CD4-positive, alpha-beta T cell treated with Interleukin-6 at 100 ng/mL for 8 hours (primary cell): ENCODE results near the gene S100P.

Source experiments
- DNase-seq: peaks from one replicate; pipeline ENCODE4 v3.0.0-alpha.2; 2020; ENCODE audit warnings: mixed read lengths, low spot score

The S100P gene

DNA sequence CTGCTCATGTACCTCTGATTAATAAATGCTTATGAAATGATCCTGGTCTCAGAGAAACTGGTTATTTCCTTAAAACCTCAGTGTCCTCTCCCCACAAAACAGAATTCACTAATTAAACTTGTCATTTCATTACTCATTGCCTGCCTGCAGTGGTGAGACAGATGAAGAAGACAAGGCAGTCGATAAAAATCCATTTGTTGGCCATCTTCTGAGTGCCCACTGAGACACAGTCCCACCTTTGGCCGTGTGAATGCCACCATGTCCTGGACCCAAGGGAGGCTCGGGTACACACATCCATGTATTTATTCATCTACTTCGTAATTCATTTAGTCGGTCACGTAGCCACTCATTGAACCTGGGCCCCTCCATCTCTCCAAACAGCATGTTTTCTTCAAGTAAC lies 3.5 kb downstream of the S100P start:
- no peak for DNase-seq

DNA sequence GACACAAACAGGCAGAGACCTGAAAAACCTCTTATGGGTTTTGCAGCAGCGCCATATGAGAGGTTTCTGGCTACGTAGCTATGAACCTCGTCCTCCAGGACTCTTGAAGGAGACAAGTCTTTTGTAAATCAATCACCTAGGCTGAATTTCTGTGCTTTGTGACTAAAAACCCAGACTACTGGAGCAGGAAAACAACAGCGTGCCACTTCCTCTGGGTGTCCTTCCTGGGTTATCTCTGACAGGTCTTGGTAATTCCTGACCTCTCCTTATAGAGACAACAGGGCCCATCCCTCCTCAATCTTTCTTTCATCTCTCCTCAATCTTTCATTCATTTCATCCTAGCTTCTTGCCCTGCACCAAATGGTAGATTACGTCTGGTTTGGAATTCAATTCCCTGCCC lies 5.7 kb downstream of the S100P start:
- DNase-seq, result no peak

DNA sequence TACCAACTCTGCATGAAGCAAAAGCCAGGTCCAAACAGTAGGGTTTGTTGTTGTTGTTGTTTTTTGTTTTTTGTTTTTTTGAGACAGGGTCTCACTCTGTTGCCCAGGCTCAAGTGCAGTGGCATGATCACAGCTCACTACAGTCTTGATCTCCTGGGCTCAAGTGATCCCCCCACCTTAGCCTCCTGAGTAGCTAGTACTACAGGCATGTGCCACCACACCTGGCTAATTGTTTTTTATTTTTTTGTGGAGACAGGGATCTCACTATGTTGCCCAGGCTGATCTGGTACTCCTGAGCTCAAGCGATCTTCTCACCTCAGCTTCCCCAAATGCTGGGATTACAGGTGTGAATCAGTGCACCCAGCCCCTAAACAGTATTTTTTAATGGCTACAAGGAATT lies 6.2 kb downstream of the S100P start:
- no peak for DNase-seq

DNA sequence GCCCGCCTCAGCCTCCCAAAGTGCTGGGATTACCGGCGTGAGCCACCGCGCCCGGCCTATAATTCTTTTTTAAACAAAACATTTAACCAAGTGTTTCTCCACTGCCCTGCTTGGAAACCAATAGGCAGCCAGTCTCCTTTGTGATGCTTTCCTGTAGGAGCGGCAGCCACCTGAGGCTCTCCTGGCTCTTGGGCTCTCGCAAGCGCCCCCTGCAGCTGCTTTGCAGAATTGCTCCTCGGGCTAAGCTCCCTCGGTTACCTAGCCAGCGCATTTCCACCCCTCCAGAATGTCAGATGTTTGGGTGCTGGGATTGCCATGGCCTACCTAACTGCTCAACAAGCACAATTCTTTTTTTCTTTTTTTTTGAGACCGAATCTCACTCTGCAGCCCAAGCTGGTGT lies 7.7 kb downstream of the S100P start:
- DNase-seq, result no peak

DNA sequence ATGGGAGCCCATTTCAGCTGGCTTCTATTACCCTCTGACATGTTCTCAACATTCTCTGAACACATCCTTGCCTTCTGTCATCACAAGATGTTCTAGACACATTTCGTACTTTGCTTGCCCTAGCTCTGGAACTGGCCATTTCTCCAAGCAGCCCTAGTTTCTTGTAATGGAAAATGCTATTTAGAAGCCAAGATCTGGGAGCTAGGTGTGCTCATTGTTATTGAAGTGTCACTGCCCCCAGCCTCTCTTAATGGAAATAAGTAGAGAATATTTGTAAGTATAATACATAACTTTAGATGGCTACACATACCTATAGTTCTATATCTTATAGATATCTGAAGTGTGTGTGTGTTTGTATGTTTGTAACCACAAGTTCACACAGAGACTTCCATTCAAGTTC lies 9.1 kb downstream of the S100P start:
- DNase-seq, result no peak

DNA sequence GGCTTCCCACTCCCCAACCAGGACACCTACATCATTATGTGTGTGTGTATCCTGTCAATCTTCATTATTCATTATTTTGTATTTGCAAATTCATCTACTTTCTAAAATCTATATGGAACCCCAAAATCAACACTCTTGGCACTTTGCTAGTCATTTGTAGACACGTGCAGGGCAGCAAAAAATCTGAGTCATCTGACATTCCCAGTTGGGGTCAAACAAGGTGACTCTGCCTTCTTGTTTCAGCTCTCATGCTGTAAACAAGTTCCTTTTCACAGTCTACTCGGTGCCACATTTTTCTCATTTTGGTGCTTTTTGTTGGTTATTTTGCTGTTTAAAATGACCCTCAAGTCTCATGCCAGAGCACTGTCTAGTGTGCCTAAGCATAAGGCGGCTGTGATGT lies 10.1 kb downstream of the S100P start:
- DNase-seq, result no peak

DNA sequence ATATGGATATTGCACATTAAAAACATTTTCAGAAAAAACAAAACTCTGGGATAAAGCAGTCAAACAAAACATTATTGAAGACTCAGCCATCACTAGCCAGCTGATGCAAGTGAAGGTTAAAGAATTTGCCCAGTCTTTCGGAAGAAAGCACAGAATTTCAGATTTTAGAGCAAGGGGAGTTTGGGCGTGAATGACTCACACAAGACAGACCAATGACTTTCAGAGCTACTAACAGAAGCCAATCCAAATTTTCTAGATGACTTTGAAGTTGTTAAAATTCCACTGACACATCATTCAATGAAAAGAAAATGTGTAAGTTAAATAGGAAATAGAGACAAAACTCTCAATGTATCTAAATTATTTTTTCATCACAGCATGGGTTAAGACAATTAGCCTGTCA lies 12.0 kb downstream of the S100P start:
- no peak for DNase-seq

DNA sequence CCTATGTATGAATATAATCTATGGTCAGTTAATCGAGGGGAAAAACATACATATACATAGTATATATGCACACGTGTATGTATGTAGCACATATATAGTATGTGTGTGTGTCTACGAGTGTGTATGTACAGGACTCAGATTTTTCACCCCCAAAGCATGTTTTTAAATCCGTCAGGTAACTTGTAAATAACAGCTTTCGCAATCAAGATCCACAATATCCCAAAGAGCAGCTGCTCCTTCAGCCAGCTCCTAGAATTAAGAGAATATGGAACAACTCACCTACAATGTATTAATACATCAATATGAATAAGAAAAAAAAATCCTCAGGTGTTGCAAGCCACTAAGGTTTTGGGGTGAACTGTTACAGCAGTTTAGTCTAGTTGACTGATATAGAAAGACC lies 12.5 kb downstream of the S100P start:
- no peak for DNase-seq

DNA sequence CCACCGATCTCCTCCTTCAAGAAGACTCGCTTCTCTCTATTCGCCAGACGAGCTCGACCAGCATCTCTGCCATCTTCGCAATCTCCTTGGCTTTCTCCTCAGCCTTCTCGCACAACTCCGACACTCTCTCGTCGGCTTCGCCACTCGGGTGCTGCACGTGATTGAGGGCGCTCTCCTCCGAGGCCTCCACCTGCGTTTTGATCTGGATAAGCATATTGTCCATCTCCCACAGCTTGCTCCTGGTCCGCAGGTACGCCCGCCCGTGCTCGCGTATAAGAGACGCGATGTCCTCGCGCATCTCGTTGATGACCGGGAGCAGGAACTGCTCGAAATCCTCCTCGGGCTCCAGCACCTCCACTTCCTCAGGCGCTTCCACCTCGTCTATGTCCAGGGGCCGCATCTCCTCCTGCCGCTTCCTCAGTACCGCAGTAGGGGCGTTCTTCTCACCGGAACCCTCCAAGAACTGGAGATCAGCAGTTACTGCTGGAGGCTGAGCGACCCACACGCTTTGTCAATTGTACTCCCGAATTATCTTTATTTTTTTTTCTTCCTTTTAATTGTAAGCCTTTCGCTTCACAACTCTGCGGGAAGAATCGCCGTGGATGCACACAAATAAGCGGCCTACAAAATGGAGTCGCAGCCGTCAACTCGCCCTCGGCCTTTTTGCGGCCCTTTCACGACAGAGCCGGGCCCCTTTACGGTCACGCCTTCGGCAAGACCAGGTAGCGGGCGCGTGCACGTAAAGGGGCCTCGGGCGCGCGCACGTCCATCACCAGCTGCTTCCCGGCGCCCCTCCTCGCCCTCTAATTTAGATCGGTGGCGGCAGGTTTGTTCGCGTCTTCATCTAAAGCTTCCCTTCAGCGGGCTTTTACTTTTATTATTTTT lies 15.8 kb downstream of the S100P start, which contains the start of gene MRFAP1L1:
Gene MRFAP1L1 (minus strand): TSS at position 636 of the 885 bp plus-strand sequence. CDS start 236 bp downstream, at position 400.
- DNase-seq, result peak; percentile 96

DNA sequence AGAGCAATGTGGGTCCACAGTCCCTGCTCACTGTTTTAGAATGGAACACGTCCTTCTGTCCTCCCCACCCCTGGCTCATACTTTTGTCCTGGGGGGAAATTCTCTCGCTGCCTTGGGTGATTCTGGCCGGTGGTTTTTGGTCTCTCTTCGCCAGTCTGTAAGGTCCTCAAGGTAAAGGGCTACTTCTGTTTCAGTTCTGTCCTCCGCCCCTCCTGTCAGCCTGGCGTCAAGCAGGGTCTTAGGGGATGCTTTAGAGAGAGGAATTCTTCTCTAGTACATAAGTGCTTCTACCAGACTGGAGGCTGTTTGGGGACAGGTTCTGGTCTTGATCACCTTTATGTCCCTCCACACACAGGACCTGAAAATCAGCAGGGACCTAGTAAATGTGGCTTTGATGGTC lies 16.6 kb downstream of the S100P start:
- no peak for DNase-seq

DNA sequence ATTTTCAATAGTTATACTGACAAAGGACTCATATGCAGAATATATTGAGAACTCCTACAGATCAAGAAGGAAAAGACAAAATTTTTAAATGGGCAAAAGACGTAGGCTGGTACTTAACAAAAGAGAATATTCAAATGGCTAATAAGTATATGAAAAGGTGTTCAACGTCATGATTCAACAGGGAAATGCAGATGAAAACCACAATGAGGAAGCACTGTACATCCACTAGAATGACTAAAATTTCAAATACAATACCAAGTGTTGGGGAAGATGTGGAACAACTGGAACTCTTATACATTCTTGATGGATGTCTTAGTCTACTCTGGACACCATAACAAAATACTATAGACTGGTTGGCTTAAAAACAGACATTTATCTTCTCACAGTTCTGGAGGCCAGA lies 17.3 kb downstream of the S100P start:
- DNase-seq, result no peak

DNA sequence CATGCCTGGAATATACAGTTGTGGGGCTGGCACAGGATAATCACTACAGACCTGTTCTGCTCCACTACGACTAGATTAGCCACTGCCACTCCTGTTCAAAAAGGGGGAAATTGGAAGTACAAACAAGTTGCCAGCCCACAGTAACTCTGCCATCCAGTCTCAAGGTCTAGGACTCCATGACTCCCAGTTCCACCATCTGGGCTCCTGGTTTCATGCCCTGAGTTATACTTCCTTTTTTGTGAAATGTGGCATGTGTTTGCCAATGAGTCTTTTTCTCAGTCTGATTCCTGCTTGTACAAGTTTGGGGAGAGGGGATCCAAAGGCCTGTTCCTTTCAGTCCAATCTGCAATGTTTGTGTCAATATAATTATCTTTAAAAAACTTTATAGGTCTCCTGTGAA lies 21.3 kb downstream of the S100P start:
- DNase-seq, result no peak

DNA sequence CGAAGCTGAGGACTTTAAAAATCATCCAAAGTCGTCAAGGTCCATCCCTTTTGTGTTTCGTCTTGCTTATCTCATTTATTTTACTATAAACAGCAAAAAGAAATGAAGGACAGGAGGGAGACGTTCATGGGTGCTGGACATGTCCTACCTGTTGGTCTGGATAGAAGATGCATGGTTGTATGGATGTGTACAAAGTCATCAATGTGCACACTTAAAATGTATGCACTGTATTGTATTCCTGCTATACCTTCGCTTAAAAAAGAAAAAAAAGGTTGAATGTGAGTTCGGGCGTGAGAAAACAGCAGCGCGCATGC lies 22.0 kb downstream of the S100P start:
- DNase-seq, result no peak

DNA sequence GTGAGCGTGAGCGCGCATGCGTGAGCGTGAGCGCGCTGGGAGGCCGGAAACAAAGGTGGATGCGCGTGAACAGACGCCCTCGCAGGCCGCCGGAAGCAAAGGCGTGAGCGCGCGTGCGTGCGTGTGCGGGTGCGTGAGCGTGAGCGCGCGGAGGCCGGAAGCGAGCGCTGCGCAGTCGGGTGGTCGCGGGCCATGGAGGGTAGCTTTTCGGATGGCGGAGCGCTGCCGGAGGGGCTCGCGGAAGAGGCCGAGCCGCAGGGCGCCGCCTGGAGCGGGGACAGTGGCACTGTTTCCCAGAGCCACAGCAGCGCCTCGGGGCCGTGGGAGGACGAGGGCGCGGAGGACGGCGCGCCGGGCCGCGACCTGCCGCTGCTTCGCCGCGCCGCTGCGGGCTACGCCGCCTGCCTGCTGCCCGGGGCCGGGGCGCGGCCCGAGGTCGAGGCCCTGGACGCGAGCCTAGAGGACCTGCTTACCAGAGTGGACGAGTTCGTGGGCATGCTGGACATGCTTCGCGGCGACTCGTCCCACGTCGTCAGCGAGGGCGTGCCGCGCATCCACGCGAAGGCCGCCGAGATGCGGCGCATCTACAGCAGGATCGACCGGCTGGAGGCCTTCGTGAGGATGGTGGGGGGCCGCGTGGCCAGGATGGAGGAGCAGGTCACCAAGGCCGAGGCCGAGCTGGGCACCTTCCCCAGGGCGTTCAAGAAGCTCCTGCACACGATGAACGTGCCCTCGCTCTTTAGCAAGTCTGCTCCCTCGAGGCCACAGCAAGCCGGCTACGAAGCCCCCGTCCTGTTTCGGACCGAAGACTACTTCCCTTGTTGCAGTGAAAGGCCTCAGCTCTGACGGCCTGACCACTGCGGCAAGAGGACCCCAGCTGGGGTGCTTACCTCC lies 22.6 kb downstream of the S100P start, which contains the start of gene BLOC1S4:
Gene BLOC1S4 (plus strand): TSS at position 157 of the 894 bp plus-strand sequence. CDS start 36 bp downstream, at position 193.
- DNase-seq, result peak; percentile 90

DNA sequence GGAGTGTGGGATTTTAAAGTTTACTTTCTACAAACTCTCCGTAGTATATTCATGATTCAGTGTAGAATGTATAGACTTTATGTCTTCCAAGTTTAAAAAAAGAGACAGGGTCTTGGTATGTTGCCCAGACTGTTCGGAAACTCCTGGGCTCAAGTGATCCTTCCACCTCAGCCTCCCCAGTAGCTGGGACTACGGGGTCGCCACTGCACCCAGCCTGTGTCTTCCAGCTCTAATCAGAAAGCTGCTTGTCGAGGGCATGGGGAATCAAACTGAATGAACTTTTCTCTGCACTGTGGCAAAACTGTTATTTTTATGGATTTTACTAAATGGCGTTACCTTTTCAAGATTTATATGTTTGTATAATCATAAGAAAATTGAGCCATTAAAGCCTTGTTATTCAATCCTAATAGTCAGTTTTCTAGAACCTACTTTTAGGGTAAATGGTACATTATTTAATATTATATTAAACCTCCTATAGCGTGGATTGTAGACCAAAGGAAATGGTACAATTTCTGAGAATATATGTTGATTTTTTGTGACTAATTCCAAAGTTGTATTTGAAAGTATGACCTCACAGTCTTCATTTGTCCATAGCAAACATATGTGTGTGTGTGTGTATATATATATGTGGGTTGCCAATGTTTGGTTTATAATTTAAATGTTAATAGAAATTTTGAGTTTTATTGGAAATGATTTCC lies 23.4 kb downstream of the S100P start:
- DNase-seq, result no peak

DNA sequence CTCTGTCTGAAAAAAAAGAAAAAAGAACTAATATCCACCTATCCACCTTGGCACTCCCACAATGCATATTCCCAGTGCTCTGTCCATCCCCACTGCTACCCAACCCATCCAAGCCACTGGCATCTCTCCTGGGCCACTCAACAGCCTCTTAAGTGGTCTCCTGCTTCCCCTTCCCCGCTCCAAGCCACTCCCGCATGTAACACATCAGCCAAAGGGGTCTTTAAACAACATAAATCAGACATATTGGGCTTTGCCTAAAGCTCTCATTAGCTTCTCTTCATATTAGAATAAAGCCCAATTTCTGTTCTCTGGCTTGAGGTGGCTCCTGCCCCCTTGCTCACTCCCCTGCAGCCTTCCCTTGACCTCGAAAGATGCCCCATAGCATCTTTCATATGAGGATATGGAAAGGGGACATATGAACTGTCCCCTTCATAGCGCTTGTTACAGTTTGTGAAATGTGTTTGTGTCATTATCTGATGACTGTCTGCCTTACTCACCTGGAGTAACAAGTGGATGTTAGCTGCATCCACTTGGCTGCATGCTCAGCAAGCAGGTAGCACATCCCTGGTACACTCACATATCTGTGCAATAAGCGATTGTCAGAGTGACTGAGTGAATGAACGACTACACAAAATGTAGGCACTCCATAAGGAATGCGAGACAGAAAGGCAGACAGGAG lies 25.4 kb downstream of the S100P start:
- no peak for DNase-seq

DNA sequence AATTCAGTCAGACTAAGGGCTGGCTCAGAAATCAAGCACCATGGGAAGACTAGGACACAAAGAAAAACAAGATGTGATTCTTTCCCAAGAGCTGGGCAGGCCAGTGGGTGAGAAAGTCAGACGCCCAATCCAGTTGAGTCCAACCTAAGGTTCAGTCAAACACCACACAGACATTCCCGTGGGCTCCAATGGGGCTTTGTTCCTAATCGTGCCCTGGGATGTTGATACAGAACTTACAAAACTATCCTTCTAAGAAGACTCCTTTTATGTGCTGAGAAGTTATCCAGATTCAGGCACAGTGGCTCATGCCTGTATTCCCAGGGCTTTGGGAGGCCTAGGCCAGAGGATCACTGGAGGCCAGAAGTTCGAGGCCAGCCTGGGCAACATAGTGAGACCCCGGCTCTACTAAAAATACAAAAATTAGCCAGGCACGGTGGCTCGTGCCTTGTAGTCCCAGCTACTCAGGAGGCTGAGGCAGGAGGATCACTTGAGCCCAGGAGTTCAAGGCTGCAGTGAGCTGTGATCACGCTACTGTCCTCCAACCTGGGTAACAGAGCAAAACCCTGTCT lies 26.0 kb downstream of the S100P start:
- DNase-seq, result no peak

DNA sequence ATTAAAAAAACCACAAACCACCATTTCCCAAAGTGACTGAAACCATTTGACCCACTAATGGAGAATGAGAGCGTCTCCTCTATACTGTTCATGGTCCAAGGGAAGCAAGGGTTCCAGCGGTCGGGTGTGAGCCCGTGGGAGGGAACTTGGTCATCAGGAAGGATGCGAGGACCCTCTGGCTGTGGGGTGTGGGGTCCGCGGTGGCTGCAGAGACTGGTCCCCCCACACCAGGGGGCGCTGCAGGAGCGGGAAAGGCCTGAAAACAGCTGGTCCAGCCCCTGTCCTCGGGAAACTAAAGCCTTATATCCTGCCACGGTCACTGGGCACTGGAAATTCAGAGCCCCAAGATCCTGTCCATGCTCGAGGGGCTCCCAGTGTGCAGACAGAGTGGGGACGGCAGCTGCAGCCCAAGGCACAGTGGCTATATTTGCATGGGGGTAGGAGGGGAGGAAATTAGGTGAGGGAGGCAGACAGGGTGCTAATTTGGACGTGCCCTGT lies 26.6 kb downstream of the S100P start:
- DNase-seq, result peak; percentile 75

DNA sequence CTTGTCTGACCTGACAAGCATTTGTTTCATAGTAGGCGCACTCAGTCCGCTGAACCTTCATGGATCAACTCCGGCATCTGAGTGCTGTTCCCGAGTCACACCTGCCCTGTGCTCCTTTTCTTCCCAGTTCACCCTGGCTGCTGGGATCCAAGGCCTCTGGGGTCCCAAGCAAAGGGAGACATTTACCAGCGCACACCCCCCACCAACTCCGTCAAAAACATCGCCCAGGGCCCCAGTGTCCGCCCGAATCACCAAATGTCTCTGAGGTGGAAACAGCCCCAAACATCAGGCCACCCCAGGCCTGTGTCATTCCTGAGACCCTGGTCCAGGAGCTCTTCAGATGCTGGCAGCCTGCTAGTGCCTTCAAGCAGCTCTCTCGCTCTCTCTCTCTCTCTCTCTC lies 27.4 kb downstream of the S100P start:
- no peak for DNase-seq

DNA sequence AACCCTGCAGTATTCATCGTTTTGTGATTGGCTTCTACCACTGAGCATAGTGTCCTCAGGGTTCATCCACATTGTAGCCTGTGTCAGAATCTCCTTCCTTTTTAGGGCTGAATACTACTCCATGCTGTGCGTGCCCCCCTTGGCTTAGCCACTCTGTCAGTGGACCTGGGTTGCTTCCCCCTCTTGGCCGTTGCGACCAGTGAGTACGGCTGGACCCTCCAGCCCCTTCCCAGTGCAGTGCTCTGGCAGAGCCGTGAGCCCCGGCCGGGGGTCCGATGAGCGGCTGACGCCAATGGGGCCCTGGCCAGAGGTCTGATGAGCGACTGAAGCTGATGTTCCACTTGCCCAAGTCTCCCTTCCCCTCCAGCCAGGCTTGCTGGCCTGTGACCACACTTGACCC lies 29.2 kb downstream of the S100P start:
- DNase-seq, result no peak

DNA sequence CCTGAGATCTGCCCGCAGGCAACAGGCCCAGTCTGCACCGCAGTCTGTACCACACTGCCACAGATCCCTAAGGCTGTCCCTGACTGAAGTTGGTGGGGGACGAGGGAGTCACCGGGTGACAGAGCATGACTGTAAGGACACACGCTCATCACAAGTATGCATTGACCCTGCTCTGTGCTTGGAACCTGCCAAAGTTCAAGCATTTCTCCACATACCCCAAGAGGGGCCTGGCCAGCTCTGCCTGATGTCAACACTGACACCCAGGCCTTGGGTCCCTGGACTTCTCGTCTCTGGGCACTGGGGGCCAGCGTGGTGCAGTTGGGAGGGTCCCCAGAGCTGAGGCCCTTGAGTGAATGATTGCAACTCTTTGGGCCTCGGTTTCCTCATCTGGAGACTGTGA lies 30.2 kb downstream of the S100P start:
- no peak for DNase-seq
